Keratinocyte (primary cell): Measurements from ENCODE around the gene PFKFB3. TPM values are rescaled to one million over a fixed set of nuclear protein-coding genes. Genes with fewer than 3 reads are reported as not detected.
"Not testable (repeated sequence)": the region's sequence is repeated elsewhere in the genome, so short reads cannot be mapped to it uniquely, and the experiment has no call there.

ENCODE experiments used
- DNase-seq: peaks from one replicate; pipeline ENCODE4 v3.0.0-alpha.2; 2011; ENCODE audit warnings: low read depth, missing footprints, low spot score
- FAIRE-seq: peaks from 2 replicates; lab custom pipeline; 2011; peaks lifted over from hg19 to GRCh38; lab: Jason Lieb, UNC
- H2AFZ ChIP-seq: 2 replicates; pipeline ENCODE4 v1.6.0; 2012; ENCODE audit warnings: low read length, control low read depth, inconsistent platforms; ENCODE audit not compliant: control insufficient read depth
- H3K27ac ChIP-seq: 2 replicates; pipeline ENCODE4 v1.5.1; 2011; ENCODE audit warnings: low read length; ENCODE audit not compliant: control insufficient read depth, insufficient read depth
- H3K27me3 ChIP-seq: 3 replicates; pipeline ENCODE4 v1.6.0; 2011; ENCODE audit warnings: low read length; ENCODE audit not compliant: control insufficient read depth, insufficient read depth; ENCODE audit errors: extremely low read depth
- H3K36me3 ChIP-seq, 2 experiments: 2 replicates in 1 of 2; 3 replicates in 1 of 2; pipeline ENCODE4 v1.5.1; 2011; ENCODE audit warnings: low read length in 2 of 2, mild to moderate bottlenecking in 1 of 2; ENCODE audit not compliant: control insufficient read depth in 2 of 2, insufficient read depth in 2 of 2; ENCODE audit errors: extremely low read depth in 1 of 2
- H3K4me1 ChIP-seq: 3 replicates; pipeline ENCODE4 v1.5.1; 2011; ENCODE audit warnings: low read length; ENCODE audit not compliant: control insufficient read depth, insufficient read depth; ENCODE audit errors: extremely low read depth
- H3K4me2 ChIP-seq: 3 replicates; pipeline ENCODE4 v1.6.0; 2011; ENCODE audit warnings: low read depth, low read length; ENCODE audit not compliant: control insufficient read depth, insufficient read depth; ENCODE audit errors: extremely low read depth
- H3K4me3 ChIP-seq, 3 experiments: fragments of 200-600 bp in 1 of 3; sonication (generic) in 1 of 3; 2 replicates in 2 of 3; 3 replicates in 1 of 3; pipeline ENCODE4 v1.5.1; 2011 to 2016; ENCODE audit warnings: low read length in 3 of 3, mild to moderate bottlenecking in 3 of 3, control low read depth in 2 of 3, inconsistent platforms in 1 of 3, low read depth in 1 of 3, mixed read lengths in 1 of 3, mixed run types in 1 of 3, moderate library complexity in 1 of 3; ENCODE audit not compliant: control insufficient read depth in 2 of 3, insufficient read depth in 2 of 3; ENCODE audit errors: extremely low read depth in 1 of 3
- H3K79me2 ChIP-seq: 2 replicates; pipeline ENCODE4 v1.6.0; 2012; ENCODE audit warnings: low read length; ENCODE audit not compliant: control insufficient read depth, insufficient read depth
- H3K9ac ChIP-seq: 3 replicates; pipeline ENCODE4 v1.6.0; 2011; ENCODE audit warnings: low read length; ENCODE audit not compliant: control insufficient read depth, insufficient read depth; ENCODE audit errors: extremely low read depth
- H3K9me1 ChIP-seq: 3 replicates; pipeline ENCODE4 v1.6.0; 2011; ENCODE audit warnings: low read length; ENCODE audit not compliant: control insufficient read depth, insufficient read depth; ENCODE audit errors: extremely low read depth
- H3K9me3 ChIP-seq: 2 replicates; pipeline ENCODE4 v1.5.1; 2012; ENCODE audit warnings: low read depth, low read length; ENCODE audit not compliant: control insufficient read depth
- H4K20me1 ChIP-seq: 3 replicates; pipeline ENCODE4 v1.6.0; 2011; ENCODE audit warnings: low read length; ENCODE audit not compliant: control insufficient read depth, insufficient read depth; ENCODE audit errors: extremely low read depth
- CTCF ChIP-seq, 3 experiments: IDR thresholded peaks in 1 of 3; conservative IDR thresholded peaks in 1 of 3; optimal IDR thresholded peaks in 1 of 3; 2 replicates in 2 of 3; 3 replicates in 1 of 3; pipeline versions ENCODE3 to v1.5.1; 2011; ENCODE audit warnings: low read length in 3 of 3, mild to moderate bottlenecking in 3 of 3, moderate library complexity in 2 of 3, control low read depth in 1 of 3, inconsistent platforms in 1 of 3; ENCODE audit not compliant: insufficient read depth in 2 of 3; ENCODE audit errors: extremely low read depth in 1 of 3
- EZH2 ChIP-seq: IDR thresholded peaks from one replicate; pipeline ENCODE4 v1.6.1; 2012; ENCODE audit warnings: inconsistent platforms, mild to moderate bottlenecking, low read length, moderate library complexity
- dilution Hi-C: fragments of 300-500 bp; cut with MboI; formaldehyde crosslinking; loops from one replicate; pipeline ENCODE4 v1.7.0; 2020; ENCODE audit warnings: low sequenced_read_pairs; ENCODE audit not compliant: extremely low pct_ligation_motif_present
- polyA plus RNA-seq, 5 experiments: library from polyadenylated mRNA; depleted of rRNA in 3 of 5; stranded (reverse) in 3 of 5; stranded (forward) in 1 of 5; unstranded in 1 of 5; fragments of >200 nt; gene quantifications; 1 replicate in 1 of 5; 2 replicates in 3 of 5; 3 replicates in 1 of 5; pipeline versions ENCODE4 v1.2.1 to v1.2.3, GENCODE V29; 2011 to 2012; ENCODE audit warnings: missing spikeins in 2 of 5, low read depth in 1 of 5, low replicate concordance in 1 of 5

Gene PFKFB3
- polyA plus RNA-seq, 1 donor (not counting 4 experiments of a cell fraction or from before 2014, with no cell fraction given) = 18.6 TPM

DNA sequence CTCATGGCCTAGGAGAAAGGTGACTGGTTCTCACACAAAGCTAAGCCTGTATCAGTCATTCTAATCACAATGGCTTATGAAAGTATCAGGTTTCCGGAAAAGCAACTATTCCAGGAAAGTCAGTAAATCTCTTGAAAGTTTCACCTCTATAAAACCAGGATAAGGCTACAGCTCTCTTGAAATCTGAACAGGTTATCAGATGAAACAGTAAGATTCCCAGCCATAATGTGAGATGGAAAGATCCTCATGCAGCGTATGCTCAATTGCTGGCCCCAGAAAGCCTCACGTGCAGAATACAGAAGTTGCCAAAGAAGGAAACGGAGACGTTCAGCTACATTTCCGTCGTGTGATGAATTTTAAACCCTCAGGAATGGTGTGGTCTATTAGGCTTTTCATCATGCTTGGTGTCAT is 90.0 kb downstream of the PFKFB3 start:
- dilution Hi-C loops = no loop called here
- DNase-seq = no peak
- H3K9me1 ChIP-seq = no peaks in the 10 kb centered on the region
- H4K20me1 ChIP-seq = no peaks in the 10 kb centered on the region
- no peaks in the 10 kb centered on the region for H3K27me3 ChIP-seq
- no peaks in the 10 kb centered on the region for H3K79me2 ChIP-seq
- no peak overlapping the region for H3K9ac ChIP-seq
- H3K27ac ChIP-seq = no peak overlapping the region
- H3K4me2 ChIP-seq = no peak overlapping the region
- H3K9me3 ChIP-seq = no peaks in the 10 kb centered on the region
- H3K4me1 ChIP-seq = peaks cover 18% of the 10 kb centered on the region
- FAIRE-seq = no peak
- H3K4me3 ChIP-seq = no peak overlapping the region
- H2AFZ ChIP-seq = no peak overlapping the region
- no peaks in the 10 kb centered on the region for H3K36me3 ChIP-seq
- no peak for TF ChIP-seq CTCF (optimal IDR thresholded peaks at IDR 0.05 in 1 of 3, IDR thresholded peaks at IDR 0.05 in 1 of 3, conservative IDR thresholded peaks at IDR 0.05 in 1 of 3; ENCODE audit: extremely low read depth in 1 of 3, insufficient read depth in 2 of 3, low read length in 3 of 3)
- TF ChIP-seq EZH2 = no peak

DNA sequence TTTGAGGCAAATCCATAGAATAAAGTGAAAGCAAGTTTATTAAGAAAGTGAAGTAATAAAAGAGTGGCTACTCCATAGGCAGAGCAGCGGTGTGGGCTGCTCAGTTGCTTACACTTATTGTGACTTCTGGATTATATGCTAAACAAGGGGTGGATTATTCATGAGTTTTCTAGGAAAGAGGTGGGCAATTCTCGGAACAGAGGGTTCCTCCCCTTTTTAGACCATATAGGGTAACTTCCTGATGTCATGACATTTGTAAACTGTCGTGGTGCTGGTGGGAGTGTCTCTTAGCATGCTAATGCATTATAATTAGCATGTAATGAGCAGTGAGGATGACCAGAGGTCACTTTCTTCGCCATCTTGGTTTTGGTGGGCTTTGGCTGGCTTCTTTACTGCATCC is 93.7 kb downstream of the PFKFB3 start:
- H3K9me1 ChIP-seq, H3K9me3 ChIP-seq, H3K79me2 ChIP-seq, H4K20me1 ChIP-seq, FAIRE-seq, H3K36me3 ChIP-seq, H2AFZ ChIP-seq, H3K4me2 ChIP-seq, H3K4me3 ChIP-seq, H3K27me3 ChIP-seq, DNase-seq, H3K27ac ChIP-seq, H3K9ac ChIP-seq, dilution Hi-C loops: not testable (repeated sequence)
- peaks cover 38% of the 10 kb centered on the region for H3K4me1 ChIP-seq

DNA sequence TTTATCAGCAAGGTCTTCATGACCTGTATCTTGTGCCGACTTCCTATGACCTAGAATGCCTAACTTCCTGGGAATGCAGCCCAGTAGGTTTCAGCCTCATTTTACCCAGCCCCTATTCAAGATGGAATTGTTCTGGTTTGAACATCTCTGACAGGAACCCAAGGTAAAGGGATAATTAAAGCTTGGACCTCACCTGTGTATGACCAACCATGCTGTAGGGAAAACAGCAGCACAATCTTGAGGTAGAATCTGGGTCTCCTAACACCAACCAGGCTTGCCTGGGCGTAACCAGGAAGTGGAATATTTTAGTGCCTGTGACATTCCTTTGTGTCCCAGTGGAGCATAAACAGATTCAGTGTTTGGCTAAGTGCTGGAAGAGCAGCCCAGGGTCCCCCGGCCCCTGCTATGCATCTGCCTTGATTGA is 94.1 kb downstream of the PFKFB3 start:
- H3K27me3 ChIP-seq = no peaks in the 10 kb centered on the region
- H3K36me3 ChIP-seq = no peaks in the 10 kb centered on the region
- no peaks in the 10 kb centered on the region for H3K9me1 ChIP-seq
- DNase-seq = no peak
- no peaks in the 10 kb centered on the region for H3K79me2 ChIP-seq
- no peak overlapping the region for H3K27ac ChIP-seq
- TF ChIP-seq EZH2 (no peak), CTCF (optimal IDR thresholded peaks at IDR 0.05 in 1 of 3, IDR thresholded peaks at IDR 0.05 in 1 of 3, conservative IDR thresholded peaks at IDR 0.05 in 1 of 3; ENCODE audit: extremely low read depth in 1 of 3, insufficient read depth in 2 of 3, low read length in 3 of 3) (no peak)
- no peak overlapping the region for H3K9ac ChIP-seq
- peak overlapping the region; percentile 38 for H2AFZ ChIP-seq
- H3K4me2 ChIP-seq = peak overlapping the region; percentile 25
- H4K20me1 ChIP-seq = no peaks in the 10 kb centered on the region
- dilution Hi-C loops = no loop called here
- H3K9me3 ChIP-seq = no peaks in the 10 kb centered on the region
- no peak overlapping the region for H3K4me3 ChIP-seq
- H3K4me1 ChIP-seq = peaks cover 38% of the 10 kb centered on the region
- FAIRE-seq = no peak
